Esophagus muscularis mucosa (tissue), 4 donors: Measurements from ENCODE around the gene APOC3. TPM values are rescaled to one million over a fixed set of nuclear protein-coding genes. Genes with fewer than 3 reads are reported as not detected.

Source experiments
- DNase-seq: peaks from one replicate; pipeline ENCODE4 v3.0.0-alpha.2; 2017; ENCODE audit errors: extremely low spot score
- H3K27ac ChIP-seq, 4 donors: fragments of 200-600 bp; sonication (generic); replicated peaks in 1 of 4; 1 replicate in 3 of 4; 2 replicates in 1 of 4; pipeline ENCODE4 v1.5.1; 2016 to 2019; ENCODE audit warnings: mild to moderate bottlenecking in 1 of 4
- H3K27me3 ChIP-seq, 4 donors: fragments of 200-600 bp; sonication (generic); one replicate each; pipeline versions ENCODE4 v1.5.1 to v1.6.0; 2016 to 2019
- H3K36me3 ChIP-seq, 4 donors: fragments of 200-600 bp; sonication (generic); one replicate each; pipeline ENCODE4 v1.5.1; 2016 to 2019
- H3K4me1 ChIP-seq, 4 donors: fragments of 200-600 bp; sonication (generic); one replicate each; pipeline ENCODE4 v1.5.1; 2016 to 2019
- H3K4me3 ChIP-seq, 4 donors: fragments of 200-600 bp; sonication (generic); 1 replicate in 2 of 4; 2 replicates in 2 of 4; pipeline ENCODE4 v1.5.1; 2016 to 2019; ENCODE audit warnings: mild to moderate bottlenecking in 4 of 4, moderate library complexity in 1 of 4
- H3K9me3 ChIP-seq, 4 donors: fragments of 200-600 bp; sonication (generic); 1 replicate in 3 of 4; 2 replicates in 1 of 4; pipeline ENCODE4 v1.5.1; 2016 to 2019
- CTCF ChIP-seq, 3 experiments: fragments of 200-600 bp in 2 of 3; fragments of 450-650 bp in 1 of 3; sonication (generic) in 2 of 3; IDR thresholded peaks; one replicate each; pipeline ENCODE4 v1.5.1; 2017 to 2019; ENCODE audit warnings: antibody characterized with exemption in 3 of 3, mild to moderate bottlenecking in 2 of 3, moderate library complexity in 1 of 3
- EP300 ChIP-seq: sonication (generic); formaldehyde crosslinking; IDR thresholded peaks from one replicate; pipeline ENCODE4 v1.6.1; 2017; ENCODE audit warnings: antibody characterized with exemption
- POLR2A ChIP-seq: fragments of 450-650 bp; IDR thresholded peaks from one replicate; pipeline ENCODE4 v1.6.1; 2017; ENCODE audit warnings: antibody characterized with exemption, moderate library complexity, mild to moderate bottlenecking, low read depth
- POLR2AphosphoS5 ChIP-seq, 2 donors: sonication (generic); formaldehyde crosslinking; IDR thresholded peaks; one replicate each; pipeline ENCODE4 v1.6.1; 2017; ENCODE audit warnings: antibody characterized with exemption in 2 of 2
- WGBS: methylation state at CpG from one replicate; pipeline ENCODE4 v1.1.5; 2018; 5-methylcytosine and 5-hydroxymethylcytosine counted together
- intact Hi-C: fragments of 100-400 bp; cut with DNase I; formaldehyde crosslinking; loops from one replicate; pipeline ENCODE4 v1.15.1; 2023
- total RNA-seq, 4 donors: library from RNA; depleted of rRNA; stranded (reverse); fragments of >200 nt; gene quantifications; one replicate each; pipeline versions ENCODE4 v1.1.0 to v1.2.1, GENCODE V29; 2016

APOC3 gene
- total RNA-seq, 4 donors from 2014 or later = not detected

GRCh38 chr11:116867619-116868018 lies 37.9 kb downstream of the APOC3 start:
- H3K36me3 ChIP-seq = peaks cover 46 to 100% (median 83%) of the 10 kb centered on the region in 4 donors
- intact Hi-C loops = no loop called here

GRCh38 chr11:116868066-116868465 lies 38.4 kb downstream of the APOC3 start:
- Histone ChIP-seq H3K4me1 (peaks cover 0 to 33% (median 3%) of the 10 kb centered on the region in 4 donors), H3K27ac (no peak overlapping the region), H3K9me3 (no peaks in the 10 kb centered on the region), H3K4me3 (no peak overlapping the region), H3K27me3 (no peaks in the 10 kb centered on the region), H3K36me3 (peaks cover 51 to 100% (median 83%) of the 10 kb centered on the region in 4 donors)
- DNase-seq = no peak
- TF ChIP-seq POLR2A (no peak), CTCF (IDR thresholded peaks at IDR 0.05) (no peak), EP300 (no peak), POLR2AphosphoS5 (IDR thresholded peaks at IDR 0.05) (no peak)
- WGBS = 42% methylated on average over 3 of the region's 3 CpGs
- intact Hi-C loops = no loop called here

More at GRCh38 chr11:116867619-116868018, 37.9 kb downstream of the APOC3 start:
- no peak for DNase-seq
- no peaks in the 10 kb centered on the region for H3K27me3 ChIP-seq
- TF ChIP-seq EP300 (no peak), CTCF (IDR thresholded peaks at IDR 0.05) (no peak), POLR2AphosphoS5 (IDR thresholded peaks at IDR 0.05) (no peak), POLR2A (no peak)
- no peak overlapping the region for H3K27ac ChIP-seq
- no peaks in the 10 kb centered on the region for H3K9me3 ChIP-seq
- peaks cover 0 to 29% (median 3%) of the 10 kb centered on the region in 4 donors for H3K4me1 ChIP-seq
- WGBS = 90% methylated on average over 11 of the region's 11 CpGs
- H3K4me3 ChIP-seq = no peak overlapping the region

- WGBS = 80% methylated on average over 4 of the region's 4 CpGs
- intact Hi-C loops = no loop called here
- H3K36me3 ChIP-seq = peaks cover 53 to 100% (median 79%) of the 10 kb centered on the region in 4 donors
These were observed 39.9 kb downstream of the APOC3 start for GRCh38 chr11:116869610-116870009.

GRCh38 chr11:116870054-116870453 lies 40.3 kb downstream of the APOC3 start:
- H3K27me3 ChIP-seq = no peaks in the 10 kb centered on the region
- no peaks in the 10 kb centered on the region for H3K9me3 ChIP-seq
- no peak overlapping the region for H3K27ac ChIP-seq
- H3K4me1 ChIP-seq = peaks cover 0 to 45% (median 3%) of the 10 kb centered on the region in 4 donors
- no peak overlapping the region for H3K4me3 ChIP-seq
- intact Hi-C loops = no loop called here
- 78% methylated on average over 3 of the region's 3 CpGs for WGBS
- TF ChIP-seq POLR2A (no peak), CTCF (IDR thresholded peaks at IDR 0.05) (no peak), EP300 (no peak), POLR2AphosphoS5 (IDR thresholded peaks at IDR 0.05) (no peak)
- H3K36me3 ChIP-seq = peaks cover 53 to 100% (median 77%) of the 10 kb centered on the region in 4 donors
- no peak for DNase-seq

More at GRCh38 chr11:116869610-116870009, 39.9 kb downstream of the APOC3 start:
- Histone ChIP-seq H3K4me1 (peaks cover 0 to 43% (median 3%) of the 10 kb centered on the region in 4 donors), H3K4me3 (no peak overlapping the region), H3K27ac (no peak overlapping the region), H3K9me3 (no peaks in the 10 kb centered on the region), H3K27me3 (no peaks in the 10 kb centered on the region)
- TF ChIP-seq CTCF (IDR thresholded peaks at IDR 0.05) (no peak), EP300 (no peak), POLR2A (no peak), POLR2AphosphoS5 (IDR thresholded peaks at IDR 0.05) (no peak)
- no peak for DNase-seq

- no peaks in the 10 kb centered on the region for H3K9me3 ChIP-seq
- intact Hi-C loops = no loop called here
- TF ChIP-seq POLR2AphosphoS5 (IDR thresholded peaks at IDR 0.05) (no peak), CTCF (IDR thresholded peaks at IDR 0.05) (no peak), EP300 (no peak), POLR2A (no peak)
- DNase-seq = no peak
- 51% methylated on average over 3 of the region's 3 CpGs for WGBS
- no peak overlapping the region for H3K27ac ChIP-seq
- H3K4me3 ChIP-seq = no peak overlapping the region
- peaks cover 0 to 42% (median 3%) of the 10 kb centered on the region in 4 donors for H3K4me1 ChIP-seq
- no peaks in the 10 kb centered on the region for H3K27me3 ChIP-seq
- H3K36me3 ChIP-seq = peaks cover 53 to 100% (median 75%) of the 10 kb centered on the region in 4 donors
These were observed 41.5 kb downstream of the APOC3 start for GRCh38 chr11:116871248-116871647.
